Ovary (tissue), 3 donors: ENCODE data around the gene CDC42BPB.

ENCODE experiments used
- CTCF ChIP-seq, 3 donors: fragments of 450-650 bp in 2 of 3; fragments of 200-600 bp in 1 of 3; IDR thresholded peaks; one replicate each; pipeline versions ENCODE4 v1.5.1 to v1.8.0; 2016 to 2022; ENCODE audit warnings: antibody characterized with exemption in 3 of 3, mild to moderate bottlenecking in 1 of 3
- POLR2A ChIP-seq: fragments of 450-650 bp; IDR thresholded peaks from one replicate; pipeline ENCODE4 v1.6.1; 2017; ENCODE audit warnings: antibody characterized with exemption, mild to moderate bottlenecking, moderate library complexity
- donor health status: DM: no; HTN: no; CAD: no.

DNA sequence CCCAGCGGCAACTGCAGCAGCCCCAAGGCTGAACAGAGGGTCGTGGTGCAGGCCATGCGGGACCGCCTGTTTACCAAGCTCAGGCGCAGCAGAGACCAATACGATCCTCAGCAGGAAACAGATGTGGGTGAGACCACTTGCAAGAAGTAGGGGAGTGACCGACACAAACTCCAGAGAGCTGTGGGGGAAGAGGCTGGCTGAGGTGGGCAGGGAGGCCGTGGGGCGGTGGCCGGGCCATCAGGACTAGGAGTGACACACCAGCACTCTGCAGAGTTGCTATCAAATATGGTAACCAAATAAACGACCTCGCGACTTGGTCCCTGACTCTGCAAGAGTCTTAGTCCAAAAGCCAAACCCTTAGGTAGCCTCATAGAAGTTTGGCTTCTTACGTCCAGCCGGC is 104.2 kb downstream of the CDC42BPB start:
- no peak for TF ChIP-seq CTCF (IDR thresholded peaks at IDR 0.05)
- no peak for TF ChIP-seq POLR2A
